OCI-LY7 (cell line): Measurements from ENCODE around the gene FUZ.

Experiments
- CTCF ChIP-seq: fragments of 200-600 bp; sonication (generic); conservative IDR thresholded peaks from 2 replicates; pipeline ENCODE4 v1.5.1; 2014; ENCODE audit warnings: mild to moderate bottlenecking, antibody characterized with exemption, low read length, moderate library complexity, mixed read lengths
- EZH2phosphoT487 ChIP-seq: fragments of 200-600 bp; sonication (generic); IDR thresholded peaks from 2 replicates; pipeline ENCODE4 v1.6.1; 2018; ENCODE audit warnings: low read depth, borderline replicate concordance, mild to moderate bottlenecking, mixed run types, antibody characterized with exemption, low read length, moderate library complexity, mixed read lengths

DNA sequence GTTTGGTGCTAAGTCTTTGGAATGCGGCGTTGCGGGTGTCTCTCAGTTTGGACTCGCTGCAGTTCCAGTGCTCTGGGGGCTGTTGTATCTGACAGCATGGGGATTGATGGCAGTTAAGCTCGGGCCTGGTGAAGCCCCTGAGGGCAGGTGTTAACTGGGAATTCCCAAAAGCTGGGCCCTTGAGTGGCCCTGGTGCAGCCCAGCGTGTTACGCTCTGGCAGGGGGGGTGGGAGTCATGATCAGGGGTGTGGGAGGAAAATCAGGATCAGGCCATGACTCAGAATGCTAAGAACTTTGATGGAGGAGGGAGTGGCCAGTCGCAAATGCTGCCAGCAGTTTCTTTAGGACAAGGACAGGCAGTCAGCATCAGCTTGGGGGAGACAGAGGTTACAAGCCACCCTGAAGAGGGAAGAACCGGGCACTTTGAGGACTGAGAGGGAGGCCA, 26.7 kb downstream of the FUZ start:
- no peak for TF ChIP-seq CTCF
- no peak for TF ChIP-seq EZH2phosphoT487
